Measurements from ENCODE around the gene UTS2. TPM values are rescaled to one million over a fixed set of nuclear protein-coding genes. Genes with fewer than 3 reads are reported as not detected.

Gene UTS2
- total and polyA plus RNA-seq, 7 donors: 0.20 to 0.24 TPM; not detected in 5

DNA sequence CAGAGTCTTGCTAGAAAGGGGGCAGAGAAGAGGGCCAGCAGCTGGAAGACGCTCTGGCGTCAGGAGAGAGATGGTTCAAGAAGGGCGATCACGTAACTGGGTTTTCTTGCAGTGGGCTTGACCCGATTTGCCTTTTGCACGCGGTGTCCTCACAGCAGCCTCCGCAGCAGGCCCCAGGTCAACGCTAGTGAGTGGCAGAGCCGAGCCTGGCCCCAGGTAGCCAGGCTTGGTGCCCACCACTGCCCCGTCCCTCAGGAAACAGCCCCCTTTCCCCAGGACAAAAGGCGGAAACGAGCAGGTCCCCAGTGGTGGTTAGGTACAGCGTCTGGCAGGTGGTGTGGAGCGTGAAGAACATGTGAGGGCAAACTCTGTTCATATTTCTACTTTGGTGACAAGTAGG lies 8.6 kb upstream of the UTS2 start:
- intact Hi-C loops (cut with DNase I): no loop called here
- H3K4me1 ChIP-seq: no peaks in the 10 kb centered on the region
- H3K36me3 ChIP-seq (ENCODE audit: insufficient read depth in 1 of 2, low read depth in 1 of 2): no peaks in the 10 kb centered on the region
- H3K27ac ChIP-seq: no peak overlapping the region
- DNase-seq (no peak), ATAC-seq (no peak)
- H3K27me3 ChIP-seq (ENCODE audit: insufficient read depth in 3 of 3, low read length in 2 of 3): no peaks in the 10 kb centered on the region
- no peak overlapping the region for H3K4me3 ChIP-seq
- H3K9me3 ChIP-seq: no peaks in the 10 kb centered on the region
- 86 to 92% (median 90%) methylated on average over 15 of the region's 15 CpGs for WGBS, 3 donors
- no peak for TF ChIP-seq CTCF (IDR thresholded peaks at IDR 0.05)

DNA sequence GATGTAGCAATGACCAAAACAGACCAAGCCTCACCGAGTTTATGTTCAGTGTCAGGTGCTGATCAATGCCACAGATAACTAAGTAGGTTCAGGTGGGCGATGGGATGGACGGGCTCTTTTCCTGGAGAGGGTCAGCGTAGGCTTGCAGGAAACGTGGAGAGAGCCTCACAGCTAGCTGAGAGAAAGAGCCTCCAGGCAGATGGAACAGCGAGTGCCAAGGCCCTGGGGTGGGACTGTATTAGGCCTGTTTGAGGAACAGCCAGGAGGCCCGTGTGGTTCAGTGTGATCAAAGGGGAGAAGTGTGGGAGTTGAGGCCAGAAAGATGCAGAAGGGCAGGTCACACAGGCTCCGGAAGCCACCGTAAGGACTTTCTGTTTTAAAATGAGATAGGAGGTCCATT lies 7.3 kb upstream of the UTS2 start:
- intact Hi-C loops (cut with DNase I): no loop called here
- H3K27ac ChIP-seq: no peak overlapping the region
- H3K27me3 ChIP-seq (ENCODE audit: insufficient read depth in 3 of 3, low read length in 2 of 3): no peaks in the 10 kb centered on the region
- ATAC-seq (no peak), DNase-seq (no peak)
- TF ChIP-seq CTCF (IDR thresholded peaks at IDR 0.05): no peak
- 82 to 88% (median 82%) methylated on average over 9 of the region's 9 CpGs for WGBS, 3 donors
- no peaks in the 10 kb centered on the region for H3K9me3 ChIP-seq
- no peaks in the 10 kb centered on the region for H3K36me3 ChIP-seq (ENCODE audit: insufficient read depth in 1 of 2, low read depth in 1 of 2)
- no peak overlapping the region for H3K4me3 ChIP-seq
- H3K4me1 ChIP-seq: no peaks in the 10 kb centered on the region

DNA sequence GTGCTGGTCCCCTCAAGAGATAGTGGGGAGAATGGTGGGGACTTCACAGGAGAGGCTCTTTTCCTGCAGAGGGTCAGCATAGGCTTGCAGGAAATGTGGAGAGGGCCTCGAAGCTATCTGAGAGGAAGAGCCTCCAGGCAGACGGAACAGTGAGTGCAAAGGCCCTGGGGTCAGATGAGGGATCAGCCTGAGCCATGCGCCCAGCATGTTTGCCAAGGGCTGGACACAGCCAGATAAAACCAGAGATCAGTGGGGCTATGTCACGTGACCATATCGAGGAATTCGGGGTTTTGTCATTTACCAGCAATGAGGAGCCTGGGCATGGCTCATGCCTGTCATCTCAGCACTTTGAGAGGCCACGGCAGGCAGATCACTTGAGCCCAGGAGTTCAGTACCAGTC lies 6.5 kb upstream of the UTS2 start:
- Histone ChIP-seq H3K27ac (no peak overlapping the region), H3K4me1 (no peaks in the 10 kb centered on the region), H3K36me3 (ENCODE audit: insufficient read depth in 1 of 2, low read depth in 1 of 2) (no peaks in the 10 kb centered on the region), H3K9me3 (no peaks in the 10 kb centered on the region), H3K4me3 (no peak overlapping the region), H3K27me3 (ENCODE audit: insufficient read depth in 3 of 3, low read length in 2 of 3) (no peaks in the 10 kb centered on the region)
- no peak for ATAC-seq
- intact Hi-C loops (cut with DNase I): no loop called here
- 83 to 93% (median 90%) methylated on average over 7 of the region's 7 CpGs for WGBS, 3 donors
- no peak for DNase-seq
- TF ChIP-seq CTCF (IDR thresholded peaks at IDR 0.05): no peak

DNA sequence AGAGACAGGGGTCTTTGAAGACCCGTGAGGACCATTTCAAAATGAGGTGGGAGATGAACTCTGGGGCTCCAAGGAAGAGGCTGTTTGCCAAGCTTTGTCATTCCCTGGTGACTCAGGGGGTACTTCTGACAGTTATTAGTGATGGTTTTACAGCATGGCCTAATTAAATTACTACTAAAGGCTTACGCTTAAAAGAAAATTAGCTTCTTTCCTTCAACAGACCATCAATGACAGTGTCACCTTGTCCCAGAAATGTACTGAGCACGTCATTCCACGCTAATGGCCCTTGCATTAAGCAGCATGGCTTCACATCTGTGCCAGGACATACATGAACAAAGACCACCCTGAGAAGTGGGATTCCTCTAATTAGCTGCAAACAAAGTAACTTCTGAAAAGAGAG lies 5.1 kb upstream of the UTS2 start:
- no peak for TF ChIP-seq CTCF (IDR thresholded peaks at IDR 0.05)
- no peak for DNase-seq
- Histone ChIP-seq H3K36me3 (ENCODE audit: insufficient read depth in 1 of 2, low read depth in 1 of 2) (no peaks in the 10 kb centered on the region), H3K27ac (no peak overlapping the region), H3K9me3 (no peaks in the 10 kb centered on the region), H3K4me3 (no peak overlapping the region), H3K27me3 (ENCODE audit: insufficient read depth in 3 of 3, low read length in 2 of 3) (no peaks in the 10 kb centered on the region), H3K4me1 (no peaks in the 10 kb centered on the region)
- WGBS, 3 donors: 61 to 70% (median 66%) methylated on average over 4 of the region's 4 CpGs
- intact Hi-C loops (cut with DNase I): no loop called here
- ATAC-seq: no peak

GRCh38 chr1:7857000-7857399 lies 4.1 kb upstream of the UTS2 start:
- ATAC-seq (no peak), DNase-seq (no peak)
- no peaks in the 10 kb centered on the region for H3K36me3 ChIP-seq (ENCODE audit: insufficient read depth in 1 of 2, low read depth in 1 of 2)
- intact Hi-C loops (cut with DNase I): no loop called here
- no peak overlapping the region for H3K27ac ChIP-seq
- WGBS, 3 donors: 50 to 66% (median 63%) methylated on average over 2 of the region's 2 CpGs
- TF ChIP-seq CTCF (IDR thresholded peaks at IDR 0.05): no peak
- no peaks in the 10 kb centered on the region for H3K27me3 ChIP-seq (ENCODE audit: insufficient read depth in 3 of 3, low read length in 2 of 3)
- H3K9me3 ChIP-seq: no peaks in the 10 kb centered on the region
- H3K4me1 ChIP-seq: no peaks in the 10 kb centered on the region
- H3K4me3 ChIP-seq: no peak overlapping the region
